Tibial nerve (tissue), 4 donors: ENCODE results near the gene ZNF385C. TPM values are rescaled to one million over a fixed set of nuclear protein-coding genes. Genes with fewer than 3 reads are reported as not detected.

Source experiments
- DNase-seq, 2 donors: peaks; one replicate each; pipeline ENCODE4 v3.0.0-alpha.2; 2019; ENCODE audit warnings: low spot score in 2 of 2
- H3K27ac ChIP-seq, 4 donors: fragments of 200-600 bp; sonication (generic) in 3 of 4; one replicate each; pipeline ENCODE4 v1.5.1; 2017 to 2019; ENCODE audit warnings: mild to moderate bottlenecking in 1 of 4
- H3K27me3 ChIP-seq, 2 donors: fragments of 200-600 bp; sonication (generic) in 1 of 2; one replicate each; pipeline versions ENCODE4 v1.5.1 to v1.6.0; 2017 to 2019
- H3K36me3 ChIP-seq, 3 donors: fragments of 200-600 bp; sonication (generic); one replicate each; pipeline ENCODE4 v1.5.1; 2018 to 2019
- H3K4me1 ChIP-seq, 4 donors: fragments of 200-600 bp; sonication (generic) in 3 of 4; one replicate each; pipeline ENCODE4 v1.5.1; 2017 to 2019
- H3K4me3 ChIP-seq, 4 donors: fragments of 200-600 bp; sonication (generic) in 3 of 4; one replicate each; pipeline ENCODE4 v1.5.1; 2017 to 2019; ENCODE audit warnings: mild to moderate bottlenecking in 1 of 4, moderate library complexity in 1 of 4
- H3K9me3 ChIP-seq, 4 donors: fragments of 200-600 bp; sonication (generic) in 3 of 4; one replicate each; pipeline ENCODE4 v1.5.1; 2017 to 2019
- CTCF ChIP-seq, 5 experiments: fragments of 200-600 bp in 3 of 5; fragments of 450-650 bp in 2 of 5; sonication (generic) in 3 of 5; IDR thresholded peaks; one replicate each; pipeline ENCODE4 v1.5.1; 2016 to 2019; ENCODE audit warnings: antibody characterized with exemption in 5 of 5, mild to moderate bottlenecking in 3 of 5, moderate library complexity in 2 of 5
- EP300 ChIP-seq, 2 donors: sonication (generic); formaldehyde crosslinking; IDR thresholded peaks; one replicate each; pipeline ENCODE4 v1.6.1; 2017; ENCODE audit warnings: antibody characterized with exemption in 2 of 2, mild to moderate bottlenecking in 1 of 2
- POLR2A ChIP-seq, 2 donors: fragments of 450-650 bp; IDR thresholded peaks; one replicate each; pipeline ENCODE4 v1.6.1; 2017; ENCODE audit warnings: antibody characterized with exemption in 2 of 2, mild to moderate bottlenecking in 2 of 2, moderate library complexity in 2 of 2
- WGBS, 2 donors: methylation state at CpG; one replicate each; pipeline ENCODE4 v1.1.5; 2018; 5-methylcytosine and 5-hydroxymethylcytosine counted together
- total RNA-seq, 4 donors: library from RNA; depleted of rRNA; stranded (reverse); fragments of >200 nt; gene quantifications; one replicate each; pipeline ENCODE4 v1.1.0, GENCODE V29; 2016

The ZNF385C gene
- total RNA-seq, 4 donors from 2014 or later: 0.20 to 1.5 TPM; not detected in 2

DNA sequence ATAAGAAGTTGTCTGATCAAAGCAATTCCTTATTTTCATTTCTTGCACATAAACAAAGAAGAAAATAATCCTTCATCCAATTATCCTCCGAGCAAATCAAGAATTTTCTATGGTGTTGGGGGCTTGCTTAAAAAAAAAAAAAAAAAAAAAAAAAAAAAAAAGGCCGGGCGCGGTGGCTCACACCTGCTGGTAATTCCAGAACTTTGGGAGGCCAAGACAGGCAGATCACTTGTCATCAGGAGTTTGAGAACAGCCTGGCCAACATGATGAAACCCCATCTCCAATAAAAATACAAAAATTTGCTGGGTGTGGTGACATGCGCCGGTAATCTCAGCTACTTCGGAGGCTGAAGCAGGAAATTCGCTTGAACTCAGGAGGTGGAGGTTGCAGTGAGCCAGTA is 112.4 kb downstream of the ZNF385C start:
- TF ChIP-seq EP300 (IDR thresholded peaks at IDR 0.05) (no peak), POLR2A (IDR thresholded peaks at IDR 0.05) (no peak), CTCF (IDR thresholded peaks at IDR 0.05) (no peak)
- Histone ChIP-seq H3K36me3 (peaks cover 5 to 100% (median 40%) of the 10 kb centered on the region in 3 donors), H3K4me1 (no peaks in the 10 kb centered on the region), H3K27ac (no peak overlapping the region), H3K9me3 (no peaks in the 10 kb centered on the region), H3K4me3 (no peak overlapping the region), H3K27me3 (no peaks in the 10 kb centered on the region)
- no peak for DNase-seq
- WGBS, 2 donors: 92 to 94% methylated on average over 8 of the region's 8 CpGs

GRCh38 chr17:41984454-41984853 is 113.8 kb downstream of the ZNF385C start:
- WGBS, 2 donors: 91 to 96% methylated on average over 8 of the region's 8 CpGs
- no peak overlapping the region for H3K4me3 ChIP-seq
- H3K27me3 ChIP-seq: no peaks in the 10 kb centered on the region
- no peak for DNase-seq
- no peaks in the 10 kb centered on the region for H3K4me1 ChIP-seq
- TF ChIP-seq CTCF (IDR thresholded peaks at IDR 0.05) (no peak), POLR2A (IDR thresholded peaks at IDR 0.05) (no peak), EP300 (IDR thresholded peaks at IDR 0.05) (no peak)
- H3K36me3 ChIP-seq: peaks cover 10 to 100% (median 50%) of the 10 kb centered on the region in 3 donors
- no peak overlapping the region for H3K27ac ChIP-seq
- no peaks in the 10 kb centered on the region for H3K9me3 ChIP-seq

GRCh38 chr17:41982026-41982760 is 116.1 kb downstream of the ZNF385C start:
- no peak for DNase-seq
- Histone ChIP-seq H3K4me1 (peaks cover 0 to 10% (median 0%) of the 10 kb centered on the region in 4 donors), H3K4me3 (no peak overlapping the region), H3K36me3 (peaks cover 10 to 100% (median 51%) of the 10 kb centered on the region in 3 donors), H3K27ac (no peak overlapping the region), H3K9me3 (no peaks in the 10 kb centered on the region), H3K27me3 (no peaks in the 10 kb centered on the region)
- WGBS, 2 donors: 85 to 88% methylated on average over 14 of the region's 14 CpGs
- TF ChIP-seq POLR2A (IDR thresholded peaks at IDR 0.05) (no peak), CTCF (IDR thresholded peaks at IDR 0.05) (no peak), EP300 (IDR thresholded peaks at IDR 0.05) (no peak)

GRCh38 chr17:41977991-41978390 is 120.3 kb downstream of the ZNF385C start:
- WGBS, 2 donors: 82 to 86% methylated on average over 4 of the region's 4 CpGs
- Histone ChIP-seq H3K9me3 (no peaks in the 10 kb centered on the region), H3K4me3 (no peak overlapping the region), H3K4me1 (peaks cover 0 to 52% (median 19%) of the 10 kb centered on the region in 4 donors), H3K27ac (peak overlapping the region in 2 of 4 donors; percentile 94 to 97), H3K36me3 (peaks cover 10 to 100% (median 55%) of the 10 kb centered on the region in 3 donors), H3K27me3 (no peaks in the 10 kb centered on the region)
- no peak for DNase-seq
- TF ChIP-seq POLR2A (IDR thresholded peaks at IDR 0.05) (no peak), EP300 (IDR thresholded peaks at IDR 0.05) (no peak), CTCF (IDR thresholded peaks at IDR 0.05) (no peak)

GRCh38 chr17:41976142-41976768 is 122.0 kb downstream of the ZNF385C start:
- Histone ChIP-seq H3K27me3 (no peaks in the 10 kb centered on the region), H3K36me3 (peaks cover 8 to 100% (median 47%) of the 10 kb centered on the region in 3 donors), H3K4me1 (peaks cover 0 to 68% (median 35%) of the 10 kb centered on the region in 4 donors), H3K4me3 (peak overlapping the region in 2 of 4 donors; percentile 1 to 7), H3K9me3 (no peaks in the 10 kb centered on the region), H3K27ac (peak overlapping the region; percentile 11 to 97 (median 86))
- 34 to 35% methylated on average over 11 of the region's 11 CpGs for WGBS, 2 donors
- no peak for DNase-seq
- peak in 1 of 2 donors; percentile 44 for TF ChIP-seq POLR2A (IDR thresholded peaks at IDR 0.05)
- peak in 1 of 2 donors; percentile 50 for TF ChIP-seq EP300 (IDR thresholded peaks at IDR 0.05)
- no peak for TF ChIP-seq CTCF (IDR thresholded peaks at IDR 0.05)
